GM18870 (cell line): ENCODE measurements around the gene PIGO.

Experiments
- ATAC-seq: cut with Tn5 transposase; IDR thresholded peaks from one replicate; pipeline ENCODE4 v1.9.1; 2021; ENCODE audit warnings: moderate library complexity; ENCODE audit not compliant: unreplicated experiment

PIGO gene

DNA sequence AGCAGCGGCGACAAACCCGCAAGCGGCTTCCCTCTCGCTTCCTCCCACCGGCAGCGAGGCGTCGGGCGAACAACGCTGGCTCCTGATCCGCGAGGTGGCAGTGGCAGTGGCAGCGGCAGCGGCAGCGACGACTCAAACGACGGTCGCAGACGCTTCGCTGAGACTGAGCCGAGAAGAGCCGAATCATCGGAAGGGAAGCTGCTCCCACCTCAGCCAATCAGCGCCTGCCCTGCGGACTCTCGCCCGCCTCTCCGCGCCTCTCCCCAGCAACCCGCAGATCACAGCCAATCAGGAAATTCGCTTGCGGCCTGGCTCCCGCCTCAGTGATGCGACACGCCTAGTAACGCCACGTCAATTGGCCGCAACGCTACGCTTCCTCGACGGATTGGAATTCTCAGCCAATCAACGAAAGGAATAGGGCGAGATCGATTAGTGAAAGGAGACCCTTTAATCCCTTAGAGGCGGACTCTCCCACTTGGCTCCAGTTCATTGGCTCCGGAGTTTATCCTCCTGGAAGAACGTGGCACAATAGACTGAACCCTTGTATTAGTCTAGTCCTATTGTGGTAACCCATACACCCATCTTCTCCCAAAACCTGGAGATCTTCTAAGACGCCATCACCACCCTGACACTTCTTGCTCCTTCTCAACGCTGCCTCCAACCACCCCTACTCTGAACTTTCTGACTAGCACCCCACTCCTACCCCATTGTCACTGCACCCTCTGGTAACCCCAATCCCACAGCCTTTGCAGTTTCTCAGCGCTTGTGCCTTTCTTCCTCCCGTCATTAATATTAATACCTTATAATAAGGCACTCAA is 23.7 kb downstream of the PIGO start, which contains the start of gene VCP:
TSS of gene VCP (minus strand) at position 165 of the 818 bp plus-strand sequence. CDS start 272 bp downstream, outside the sequence.
- peak; percentile 85 for ATAC-seq

DNA sequence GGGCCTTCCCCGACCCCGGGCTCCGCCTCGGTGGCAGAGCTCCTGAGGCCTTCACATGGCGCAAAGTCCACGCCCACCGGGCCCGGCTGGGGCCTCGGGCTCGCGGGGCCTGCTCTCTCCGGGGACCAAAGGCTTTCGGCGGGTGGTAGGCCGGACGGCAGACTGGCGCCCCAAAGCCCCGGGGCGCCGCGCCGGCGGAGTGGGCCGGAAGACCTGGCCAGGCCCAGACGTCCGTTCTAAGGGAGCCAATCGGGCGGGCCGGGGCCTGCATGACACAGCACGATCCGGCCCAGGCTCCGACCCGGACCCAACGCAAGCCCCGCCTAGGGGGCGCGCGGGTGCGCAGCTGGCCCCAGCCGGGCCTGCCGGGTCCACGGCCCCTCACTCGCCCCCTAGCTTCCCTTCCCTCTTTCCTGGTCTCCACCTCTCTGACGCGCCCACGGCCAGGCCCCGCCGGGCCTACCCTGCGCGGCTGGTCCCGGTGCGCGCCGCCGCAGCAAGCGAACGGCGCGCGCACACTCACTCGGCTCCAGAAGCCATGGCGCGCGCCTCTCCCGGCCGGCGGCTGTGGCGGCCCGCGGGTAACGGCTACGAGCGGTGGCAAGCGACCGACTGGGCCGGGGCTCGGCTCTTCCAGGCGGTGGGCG is 24.5 kb downstream of the PIGO start:
- ATAC-seq: peak; percentile 39

DNA sequence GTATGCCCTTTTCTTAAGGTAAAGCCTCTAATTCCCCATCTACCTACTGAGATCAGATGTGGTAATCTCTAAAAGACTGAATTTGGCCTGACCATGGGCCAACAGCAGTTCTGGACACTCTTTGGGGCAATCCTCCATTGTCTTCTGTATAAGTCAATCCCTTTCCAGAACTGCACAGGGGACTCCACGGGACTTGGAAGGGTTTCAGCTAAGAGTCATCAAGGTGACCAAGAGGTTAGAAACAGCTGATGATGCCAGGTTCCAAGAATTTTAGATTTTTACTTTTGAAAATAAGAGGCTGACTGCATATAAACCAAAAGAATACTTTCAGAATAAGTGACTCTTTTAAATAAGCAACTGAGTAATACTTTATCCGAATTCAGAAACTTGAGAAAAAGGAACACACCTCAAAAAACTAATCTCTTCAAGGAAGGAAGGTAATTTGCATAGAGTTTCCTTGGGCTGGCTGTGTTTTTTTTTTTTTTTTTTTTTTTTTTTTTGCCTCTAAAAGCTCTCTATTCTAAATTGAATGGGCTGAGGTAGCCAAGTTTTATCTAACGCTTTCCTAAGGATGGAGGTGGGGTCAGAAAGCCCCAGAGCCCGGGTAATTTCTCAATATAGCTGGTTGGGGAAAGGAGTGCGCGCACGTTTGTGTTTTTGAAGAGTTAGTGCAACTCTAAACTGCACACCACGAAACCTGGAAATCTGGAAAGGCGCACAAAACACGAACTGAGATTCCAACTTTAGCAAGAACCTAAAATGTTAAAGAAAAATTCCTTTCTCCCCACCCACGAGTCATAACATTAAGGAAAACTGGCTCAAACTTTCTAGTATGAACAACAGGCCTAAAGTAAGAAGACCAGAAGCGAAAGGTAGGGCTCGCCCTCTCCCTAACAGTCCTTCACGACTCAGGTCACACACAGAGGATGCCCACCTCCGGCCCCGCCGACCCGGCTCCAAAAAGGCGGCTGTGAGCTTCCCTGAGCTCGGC is 25.3 kb downstream of the PIGO start:
- ATAC-seq: no peak

DNA sequence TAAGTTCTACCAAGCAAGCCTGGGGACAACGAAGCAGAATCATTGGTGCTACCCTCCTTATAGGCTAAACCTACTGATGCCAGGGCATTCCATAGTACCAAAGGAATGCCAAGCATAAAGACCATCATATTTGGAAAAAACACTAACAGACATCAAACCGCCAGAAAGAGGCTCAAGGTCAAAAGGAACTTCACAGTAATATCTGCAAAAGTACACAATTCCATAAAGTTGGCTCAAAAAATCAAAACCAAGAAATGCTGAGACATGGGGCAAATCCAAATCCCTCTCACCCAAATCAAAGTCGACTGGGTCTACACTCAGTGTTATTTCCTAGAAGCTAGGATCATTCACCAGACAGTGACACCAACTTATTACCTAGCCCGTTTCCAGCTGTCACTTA is 27.4 kb downstream of the PIGO start:
- ATAC-seq: no peak

DNA sequence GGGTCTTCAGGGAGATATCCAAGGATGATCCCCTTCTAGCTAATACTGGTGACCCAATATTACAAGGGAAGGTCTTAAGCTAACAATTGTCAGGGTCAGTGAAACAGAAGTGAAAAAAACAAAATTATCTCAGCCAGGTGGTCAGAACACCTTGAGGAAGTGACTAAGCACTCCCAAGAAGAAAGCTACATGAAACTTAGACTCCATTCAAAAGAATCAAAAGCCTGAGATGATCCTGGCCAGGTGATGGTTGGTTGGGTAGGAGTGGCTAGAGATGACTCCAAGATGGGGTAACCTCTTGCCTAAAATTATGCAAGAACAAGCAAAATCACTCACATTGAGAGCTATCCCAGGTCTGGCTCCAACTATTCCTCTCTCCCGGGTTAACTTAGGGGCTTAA is 29.3 kb downstream of the PIGO start:
- ATAC-seq: no peak

DNA sequence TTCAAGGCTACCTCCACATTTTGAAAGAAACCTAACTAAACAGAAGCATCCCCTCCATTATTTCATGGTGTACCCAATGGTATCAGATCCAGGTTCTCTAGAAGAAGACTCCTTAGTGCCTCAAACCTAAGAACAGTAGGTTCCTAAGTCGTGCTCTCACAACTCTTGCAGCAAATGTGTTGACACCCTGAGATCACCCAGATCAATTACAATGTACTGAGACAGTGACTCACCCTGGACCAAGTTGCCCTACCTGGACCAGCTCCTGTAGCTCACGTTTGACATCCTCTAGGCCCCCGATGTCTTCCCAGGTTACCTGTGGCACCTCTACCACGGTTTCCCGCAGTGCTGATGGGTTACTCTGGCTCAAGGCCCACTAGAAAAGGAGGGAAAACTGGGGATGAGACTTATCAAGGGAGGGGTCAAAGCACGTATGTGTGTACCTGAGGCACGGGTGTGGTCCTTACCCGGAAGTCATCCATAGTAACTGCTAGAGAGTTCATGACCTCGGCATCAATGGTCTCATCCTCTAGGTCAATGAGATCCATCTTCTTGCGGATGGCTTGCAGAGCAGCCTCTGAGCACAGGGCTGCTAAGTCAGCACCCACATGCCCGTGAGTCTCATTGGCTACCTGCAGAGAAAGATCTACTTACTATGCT is 35.7 kb downstream of the PIGO start:
- no peak for ATAC-seq

DNA sequence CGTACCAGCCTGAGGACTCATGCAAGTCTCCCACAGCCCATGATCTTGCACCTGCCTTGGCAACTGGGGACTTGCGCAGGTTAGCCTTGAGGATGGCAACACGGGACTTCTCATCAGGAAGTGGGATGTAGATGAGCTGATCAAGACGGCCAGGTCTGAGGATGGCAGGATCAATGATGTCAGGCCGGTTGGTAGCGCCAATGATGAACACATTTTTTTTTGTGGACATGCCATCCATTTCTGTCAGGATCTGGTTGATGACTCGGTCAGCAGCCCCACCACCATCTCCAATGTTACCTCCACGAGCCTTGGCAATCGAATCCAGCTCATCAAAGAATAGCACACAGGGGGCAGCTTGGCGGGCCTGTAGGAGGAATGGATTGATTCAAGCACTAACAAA is 37.0 kb downstream of the PIGO start:
- ATAC-seq: no peak

DNA sequence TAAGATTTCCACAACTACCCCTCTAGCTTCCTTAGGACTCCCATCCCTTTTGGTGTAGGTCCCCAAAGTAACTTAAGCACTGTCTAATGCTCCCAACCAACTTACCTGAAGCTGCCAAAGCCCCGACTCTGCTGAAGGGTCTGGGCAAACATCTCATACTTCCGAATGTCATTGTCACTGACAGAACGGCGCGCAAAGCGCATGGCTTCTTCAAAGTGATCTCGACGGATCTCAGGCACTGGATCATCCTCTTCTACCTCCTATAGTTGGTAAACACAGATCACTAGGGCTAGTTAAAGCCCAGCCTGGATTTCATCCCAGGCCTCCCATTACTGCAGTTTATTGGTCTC is 39.1 kb downstream of the PIGO start:
- no peak for ATAC-seq

DNA sequence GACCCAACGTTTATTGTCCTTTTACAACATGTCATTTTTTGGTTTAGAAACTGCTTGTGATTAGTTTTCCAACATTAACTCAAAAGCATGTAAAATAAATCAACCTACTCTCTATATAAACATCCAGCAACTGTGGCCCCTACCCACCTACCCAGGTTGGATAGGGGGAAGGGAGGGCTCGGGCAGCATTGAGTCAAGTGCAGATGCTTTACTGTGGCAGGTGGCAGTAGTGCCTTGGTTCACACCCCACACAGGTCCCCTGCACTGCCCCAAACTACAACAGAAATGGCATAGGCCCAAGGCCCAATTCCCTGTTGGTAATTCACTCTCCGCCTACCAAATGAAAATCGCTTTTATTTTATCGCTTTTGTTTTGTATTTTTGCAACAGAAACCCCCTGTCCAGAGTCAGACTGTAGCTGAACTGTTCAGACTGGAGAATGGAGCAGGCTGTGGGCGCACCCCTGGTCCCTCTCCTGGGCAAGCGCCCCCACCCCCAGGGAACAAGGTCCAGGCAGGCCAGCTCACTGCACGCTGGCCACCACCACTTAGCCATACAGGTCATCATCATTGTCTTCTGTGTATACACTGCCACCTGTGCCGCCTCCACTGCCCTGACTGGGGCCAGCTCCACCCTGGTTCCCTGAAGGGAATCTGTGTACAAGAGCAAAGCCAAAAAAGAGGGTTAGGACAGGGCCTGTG is 39.7 kb downstream of the PIGO start:
- ATAC-seq: no peak

DNA sequence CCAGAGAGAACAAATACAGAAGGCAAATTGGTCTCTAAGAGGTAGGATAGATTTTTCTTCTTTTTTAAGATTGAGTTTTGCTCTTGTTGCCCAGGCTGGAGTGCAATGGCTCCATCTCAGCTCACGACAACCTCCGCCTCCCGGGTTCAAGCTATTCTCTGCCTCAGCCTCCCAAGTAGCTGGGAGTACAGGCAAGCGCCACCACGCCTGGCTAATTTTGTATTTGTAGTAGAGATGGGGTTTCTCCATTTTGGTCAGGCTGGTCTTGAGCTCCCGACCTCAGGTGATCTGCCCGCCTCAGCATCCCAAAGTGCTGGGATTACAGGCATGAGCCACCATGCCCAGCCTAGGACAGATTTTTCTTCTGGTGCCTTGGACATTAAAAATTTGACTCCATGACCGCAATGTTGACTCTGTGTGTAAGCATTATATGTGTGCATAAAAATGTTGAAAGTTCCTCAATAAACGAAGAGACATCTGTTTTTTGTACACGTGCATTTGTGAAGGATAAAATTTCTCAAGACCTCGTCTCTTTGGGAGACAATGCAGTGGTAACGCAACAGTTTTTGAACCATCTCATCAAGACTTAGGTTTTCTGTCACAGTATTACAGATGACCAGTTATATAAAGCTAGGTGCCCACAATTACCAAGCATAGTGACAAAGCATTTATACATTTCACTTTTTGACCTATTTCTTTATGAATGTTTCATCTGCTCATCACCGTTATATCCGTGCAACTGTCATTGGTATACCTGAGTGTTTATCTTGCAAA is 41.3 kb downstream of the PIGO start:
- no peak for ATAC-seq

DNA sequence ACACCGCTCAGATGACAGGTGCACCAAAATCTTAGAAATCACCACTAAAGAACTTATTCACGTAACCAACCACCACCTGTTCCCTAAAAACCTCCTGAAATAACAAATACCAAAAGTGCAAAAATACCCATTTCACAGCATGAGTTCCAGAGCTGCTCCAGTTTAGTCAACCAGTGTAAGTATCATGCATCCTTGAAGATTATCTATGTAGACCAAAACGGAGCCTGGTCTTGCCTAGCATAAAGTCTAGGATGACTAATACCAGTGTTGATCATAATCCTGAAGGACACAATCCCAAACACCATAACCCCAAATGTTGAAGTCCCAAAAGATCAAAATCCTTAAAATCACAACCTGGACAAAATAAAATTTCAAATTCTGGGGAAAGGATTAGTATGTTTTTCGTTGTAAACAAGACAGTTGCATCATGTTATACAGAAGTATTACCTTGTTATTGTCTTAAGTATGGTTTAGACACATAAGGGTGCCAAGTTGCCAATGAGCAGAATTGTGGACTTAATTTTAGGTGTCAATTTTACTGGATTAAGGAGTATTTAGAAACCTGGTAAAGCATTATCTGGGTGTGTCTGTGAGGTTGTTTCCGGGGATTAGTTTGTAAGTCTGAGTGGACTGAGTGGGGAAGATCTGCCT is 42.1 kb downstream of the PIGO start:
- ATAC-seq: no peak

DNA sequence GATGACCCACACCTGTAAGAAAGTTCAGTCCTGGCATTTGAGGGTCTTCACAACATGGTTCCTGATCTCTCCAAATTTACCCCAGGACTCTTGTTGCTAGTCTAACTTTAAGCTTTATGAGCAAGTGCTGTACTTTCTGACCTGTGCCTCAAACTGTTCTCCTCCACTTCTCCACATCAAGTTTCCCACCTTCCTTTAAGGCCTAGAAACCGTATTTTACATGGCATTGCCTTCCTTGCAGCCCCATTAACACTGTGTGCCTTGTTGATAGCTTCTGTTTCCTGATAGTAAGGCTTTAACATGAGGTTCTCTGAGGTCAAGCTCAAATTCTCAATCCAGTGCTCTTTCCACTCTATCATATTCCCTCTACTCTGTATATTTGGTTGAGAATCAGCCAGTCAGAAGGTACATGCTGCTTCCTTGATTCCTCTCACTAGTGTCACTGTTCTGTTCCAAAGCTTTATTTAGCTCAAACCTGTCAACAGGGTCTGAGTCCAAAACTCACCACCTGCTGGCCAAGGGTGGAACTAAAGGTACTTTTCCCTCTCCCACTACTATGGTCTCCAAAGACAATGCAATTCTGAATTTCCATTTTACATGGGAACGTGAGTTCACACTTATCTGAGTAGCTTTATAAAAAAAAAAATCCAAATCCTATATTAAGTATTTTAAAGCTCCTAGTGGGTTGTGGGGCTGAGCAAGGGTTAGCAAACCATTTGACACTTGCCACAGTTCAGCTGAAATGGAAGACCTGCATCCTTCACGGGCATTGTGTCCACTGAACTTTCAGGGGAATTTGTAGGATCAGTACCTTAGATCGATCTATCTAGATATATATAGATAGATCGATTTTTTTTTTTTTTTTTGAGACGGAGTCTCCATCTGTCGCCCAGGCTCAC is 45.1 kb downstream of the PIGO start:
- no peak for ATAC-seq

DNA sequence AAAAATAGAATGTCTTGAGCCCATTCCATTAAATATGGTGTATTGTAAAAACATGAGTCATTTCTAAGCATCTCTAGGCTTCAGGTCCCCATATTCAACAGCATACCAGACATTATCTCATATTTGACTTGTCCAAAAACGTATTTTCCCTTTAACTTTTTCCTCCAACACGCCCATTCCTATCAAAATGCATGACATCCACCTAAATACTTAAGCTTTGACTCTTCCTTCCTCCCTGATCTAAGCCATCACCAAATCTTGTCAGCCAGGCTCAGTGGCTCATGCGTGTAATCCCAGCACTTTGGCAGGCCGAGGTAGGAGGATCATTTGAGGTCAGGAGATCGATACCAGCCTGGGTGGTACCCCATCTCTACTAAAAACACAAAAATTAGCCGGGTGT is 47.9 kb downstream of the PIGO start:
- ATAC-seq: no peak

DNA sequence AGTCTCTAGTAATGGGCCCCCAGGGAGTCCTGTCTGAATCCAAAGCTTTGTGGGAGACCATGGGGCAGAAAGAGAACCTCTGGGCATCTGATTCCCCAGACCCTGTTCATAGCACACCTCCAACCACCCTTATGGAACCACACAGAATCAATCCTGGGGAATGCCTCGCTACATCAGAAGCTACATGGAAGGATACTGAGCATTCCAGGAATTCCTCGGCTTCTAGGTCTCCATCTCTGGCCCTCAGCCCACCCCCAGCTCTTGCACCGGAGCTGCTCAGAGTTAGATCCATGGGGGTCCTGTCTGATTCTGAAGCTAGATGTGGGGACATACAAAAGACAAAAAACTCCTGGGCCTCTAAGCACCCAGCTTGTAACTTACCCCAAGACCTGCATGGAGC is 52.3 kb downstream of the PIGO start:
- ATAC-seq: no peak

DNA sequence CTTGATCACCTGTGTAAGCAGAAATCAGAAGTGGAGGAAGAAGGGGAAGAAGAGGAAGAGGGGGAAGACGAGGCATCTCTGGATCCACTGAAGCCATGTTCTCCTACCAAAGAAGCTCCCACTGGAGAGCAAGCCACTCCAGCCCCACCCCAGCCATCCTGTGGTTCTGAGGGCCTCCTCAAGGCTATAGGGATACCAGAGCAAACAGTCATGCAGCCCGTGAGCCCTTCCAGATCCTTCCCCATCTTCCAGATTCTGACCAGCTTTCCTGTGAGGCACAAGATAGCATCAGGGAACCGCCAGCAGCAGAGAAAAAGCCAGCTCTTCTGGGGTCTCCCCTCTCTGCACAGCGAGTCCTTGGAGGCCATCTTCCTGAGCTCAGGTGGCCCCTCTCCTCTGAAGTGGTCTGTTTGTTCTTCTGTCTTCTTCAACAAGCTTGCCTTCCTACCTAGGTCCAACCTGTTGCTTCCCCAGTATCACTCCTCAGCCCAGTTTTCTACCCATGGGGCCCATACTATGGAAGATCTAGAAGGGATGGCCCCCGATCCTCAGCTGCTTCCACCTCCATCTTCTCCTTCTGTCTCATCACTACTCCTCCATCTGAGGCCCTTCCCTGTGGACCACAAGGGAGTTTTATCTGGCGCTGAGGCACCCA is 53.4 kb downstream of the PIGO start:
- ATAC-seq: no peak

DNA sequence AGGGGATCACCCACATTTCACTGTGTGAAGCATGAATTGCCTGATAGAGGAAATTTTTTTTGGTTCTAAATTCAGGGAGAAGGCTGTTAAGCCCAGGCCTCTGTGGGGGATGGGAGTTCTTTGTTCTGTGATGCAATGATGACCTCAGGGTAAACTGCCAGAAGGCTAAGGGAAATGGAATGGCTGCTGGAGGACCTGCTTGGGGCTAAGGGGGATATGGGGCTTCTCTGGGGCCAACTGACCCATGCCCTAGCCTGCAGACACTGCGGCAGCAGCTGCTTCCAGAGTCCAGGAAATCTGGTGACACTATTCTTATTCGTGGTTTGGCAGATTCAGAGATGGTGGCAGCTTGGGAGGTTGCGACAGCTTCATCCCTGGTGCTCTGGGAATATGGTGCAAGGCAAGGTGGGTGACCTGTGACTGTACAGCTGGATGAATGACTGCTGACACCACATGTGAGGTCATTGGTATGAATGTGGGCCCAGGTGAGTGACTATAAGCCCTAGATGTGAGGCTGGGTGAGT is 54.2 kb downstream of the PIGO start:
- ATAC-seq: no peak
